SK-N-MC (cell line): ENCODE data around the gene SEMA4B.

Experiments
- DNase-seq: peaks from one replicate; pipeline ENCODE4 v3.0.0-alpha.2; 2011; ENCODE audit warnings: low read depth, low spot score
- H3K27ac ChIP-seq: fragments of 200-600 bp; sonication (generic); 2 replicates; pipeline ENCODE4 v1.5.1; 2016; ENCODE audit warnings: mixed run types
- H3K36me3 ChIP-seq: fragments of 200-600 bp; sonication (generic); 2 replicates; pipeline ENCODE4 v1.6.1; 2017; ENCODE audit warnings: antibody characterized with exemption, low read length, mixed read lengths; ENCODE audit not compliant: insufficient read depth
- H3K4me3 ChIP-seq: fragments of 200-600 bp; sonication (generic); 2 replicates; pipeline ENCODE4 v1.5.1; 2016
- H3K9ac ChIP-seq: fragments of 200-600 bp; sonication (generic); 2 replicates; pipeline ENCODE4 v1.8.0; 2017; ENCODE audit warnings: mixed run types, mixed read lengths; ENCODE audit not compliant: insufficient read length
- H3K9me3 ChIP-seq: fragments of 200-600 bp; sonication (generic); 2 replicates; pipeline ENCODE4 v1.6.1; 2017; ENCODE audit warnings: low read depth, mild to moderate bottlenecking, antibody characterized with exemption, low read length, moderate library complexity, mixed read lengths
- EZH2 ChIP-seq: fragments of 200-600 bp; sonication (generic); IDR thresholded peaks from one replicate; pipeline ENCODE4 v1.6.1; 2017; ENCODE audit warnings: antibody characterized with exemption
- FOXP2 ChIP-seq: optimal IDR thresholded peaks from 2 replicates; pipeline ENCODE3; 2011; ENCODE audit warnings: mild to moderate bottlenecking, moderate library complexity; ENCODE audit not compliant: insufficient read depth; ENCODE audit errors: extremely low read length, control extremely low read depth
- POLR2AphosphoS5 ChIP-seq: IDR thresholded peaks from 2 replicates; pipeline ENCODE4 v1.6.1; 2012; ENCODE audit warnings: mild to moderate bottlenecking, low read depth, low read length, borderline replicate concordance

The SEMA4B gene, protein sequence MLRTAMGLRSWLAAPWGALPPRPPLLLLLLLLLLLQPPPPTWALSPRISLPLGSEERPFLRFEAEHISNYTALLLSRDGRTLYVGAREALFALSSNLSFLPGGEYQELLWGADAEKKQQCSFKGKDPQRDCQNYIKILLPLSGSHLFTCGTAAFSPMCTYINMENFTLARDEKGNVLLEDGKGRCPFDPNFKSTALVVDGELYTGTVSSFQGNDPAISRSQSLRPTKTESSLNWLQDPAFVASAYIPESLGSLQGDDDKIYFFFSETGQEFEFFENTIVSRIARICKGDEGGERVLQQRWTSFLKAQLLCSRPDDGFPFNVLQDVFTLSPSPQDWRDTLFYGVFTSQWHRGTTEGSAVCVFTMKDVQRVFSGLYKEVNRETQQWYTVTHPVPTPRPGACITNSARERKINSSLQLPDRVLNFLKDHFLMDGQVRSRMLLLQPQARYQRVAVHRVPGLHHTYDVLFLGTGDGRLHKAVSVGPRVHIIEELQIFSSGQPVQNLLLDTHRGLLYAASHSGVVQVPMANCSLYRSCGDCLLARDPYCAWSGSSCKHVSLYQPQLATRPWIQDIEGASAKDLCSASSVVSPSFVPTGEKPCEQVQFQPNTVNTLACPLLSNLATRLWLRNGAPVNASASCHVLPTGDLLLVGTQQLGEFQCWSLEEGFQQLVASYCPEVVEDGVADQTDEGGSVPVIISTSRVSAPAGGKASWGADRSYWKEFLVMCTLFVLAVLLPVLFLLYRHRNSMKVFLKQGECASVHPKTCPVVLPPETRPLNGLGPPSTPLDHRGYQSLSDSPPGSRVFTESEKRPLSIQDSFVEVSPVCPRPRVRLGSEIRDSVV

DNA sequence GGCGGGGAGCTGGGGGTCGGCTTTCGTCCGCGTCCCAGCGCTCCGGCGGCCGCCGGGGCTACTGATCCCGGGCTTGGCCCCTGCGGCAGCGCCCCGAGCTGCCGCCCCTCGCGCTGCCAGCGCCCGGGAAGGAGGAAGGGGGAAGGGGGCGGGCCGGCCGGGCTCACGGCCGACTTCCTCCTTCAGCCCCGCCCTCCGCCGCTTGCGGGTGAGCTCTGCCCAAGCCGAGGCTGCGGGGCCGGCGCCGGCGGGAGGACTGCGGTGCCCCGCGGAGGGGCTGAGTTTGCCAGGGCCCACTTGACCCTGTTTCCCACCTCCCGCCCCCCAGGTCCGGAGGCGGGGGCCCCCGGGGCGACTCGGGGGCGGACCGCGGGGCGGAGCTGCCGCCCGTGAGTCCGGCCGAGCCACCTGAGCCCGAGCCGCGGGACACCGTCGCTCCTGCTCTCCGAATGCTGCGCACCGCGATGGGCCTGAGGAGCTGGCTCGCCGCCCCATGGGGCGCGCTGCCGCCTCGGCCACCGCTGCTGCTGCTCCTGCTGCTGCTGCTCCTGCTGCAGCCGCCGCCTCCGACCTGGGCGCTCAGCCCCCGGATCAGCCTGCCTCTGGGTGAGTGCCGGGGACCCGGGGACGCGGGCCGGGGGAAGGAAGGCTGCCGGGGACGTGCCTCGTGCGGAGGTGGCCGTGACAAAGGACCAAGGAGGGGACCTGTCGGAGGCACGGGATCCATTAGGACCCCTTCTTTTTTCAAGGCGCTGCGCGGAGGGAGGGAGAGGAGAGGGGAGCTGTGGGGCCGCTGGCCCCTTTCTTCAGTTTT, at the start of gene SEMA4B:
Gene SEMA4B (plus strand): TSS at position 201 of the 814 bp plus-strand sequence. CDS start 249 bp downstream, at position 450.
- H3K9me3 ChIP-seq = no peaks in the 10 kb centered on the region
- H3K27ac ChIP-seq = no peak within 1 kb of the TSS
- no peak for TF ChIP-seq EZH2
- TF ChIP-seq FOXP2 = no peak
- TF ChIP-seq POLR2AphosphoS5 = peak; percentile 66
- DNase-seq = no peak
- H3K4me3 ChIP-seq = peak within 1 kb of the TSS; percentile 88
- peak within 1 kb of the TSS; percentile 69 for H3K9ac ChIP-seq
- no peaks in the 10 kb centered on the region for H3K36me3 ChIP-seq

DNA sequence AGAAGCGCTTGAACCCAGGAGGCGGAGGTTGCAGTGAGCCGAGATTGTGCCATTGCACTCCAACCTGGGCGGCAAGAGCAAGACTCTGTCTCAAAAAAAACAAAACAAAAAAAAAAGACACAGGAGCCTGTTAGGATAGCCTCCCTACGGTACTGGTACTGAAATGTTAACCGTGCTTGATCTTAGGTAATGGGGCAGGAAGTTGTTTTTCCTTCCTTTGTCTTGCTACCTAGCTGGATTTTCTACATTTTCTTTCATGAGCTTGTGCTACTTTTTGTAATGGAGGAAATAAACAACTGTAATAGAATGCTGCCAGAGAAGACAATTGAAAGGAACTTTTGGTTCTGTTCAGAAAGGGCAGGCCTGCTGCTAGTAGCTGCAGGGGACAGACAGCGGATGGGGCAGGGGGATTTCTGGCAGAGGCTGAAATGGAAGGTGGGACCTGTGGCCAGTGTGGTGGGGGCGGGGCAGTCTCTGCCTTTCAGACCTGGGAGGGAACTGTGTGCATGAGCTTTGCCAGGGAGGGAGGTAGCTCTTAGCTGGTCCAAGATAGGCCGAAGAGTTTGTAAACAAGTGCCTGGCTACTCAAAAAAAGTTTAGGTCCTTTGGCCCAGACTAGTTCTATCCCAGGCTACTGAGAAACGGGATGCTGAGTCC, 49.0 kb upstream of the SEMA4B start:
- Histone ChIP-seq H3K9me3 (no peaks in the 10 kb centered on the region), H3K27ac (no peak overlapping the region), H3K36me3 (no peaks in the 10 kb centered on the region), H3K9ac (no peak overlapping the region), H3K4me3 (no peak overlapping the region)
- DNase-seq = no peak
- no peak for TF ChIP-seq POLR2AphosphoS5
- TF ChIP-seq EZH2 = no peak
- TF ChIP-seq FOXP2 = no peak

DNA sequence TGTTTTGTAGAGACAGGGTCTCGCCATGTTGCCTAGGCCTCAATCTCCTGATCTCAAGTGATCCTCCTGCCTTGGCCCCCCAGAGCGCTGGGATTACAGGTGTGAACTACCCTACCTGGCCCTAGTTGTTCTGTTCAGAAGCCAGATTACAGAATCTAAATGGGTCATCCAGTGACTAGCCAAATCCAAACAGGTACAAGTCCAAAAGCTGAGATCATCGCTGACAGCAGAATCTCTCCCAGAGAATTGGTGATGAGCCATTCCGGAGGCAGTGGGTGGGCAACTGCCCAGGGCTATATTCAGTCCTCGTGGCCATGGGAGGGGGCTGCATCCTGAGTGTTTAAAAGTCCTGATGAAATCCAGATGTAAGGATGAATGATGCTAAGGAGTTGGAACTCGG, 47.5 kb upstream of the SEMA4B start:
- H3K36me3 ChIP-seq = no peaks in the 10 kb centered on the region
- TF ChIP-seq EZH2 (no peak), POLR2AphosphoS5 (no peak), FOXP2 (no peak)
- no peak for DNase-seq
- H3K9ac ChIP-seq = no peak overlapping the region
- H3K27ac ChIP-seq = no peak overlapping the region
- no peaks in the 10 kb centered on the region for H3K9me3 ChIP-seq
- H3K4me3 ChIP-seq = no peak overlapping the region

DNA sequence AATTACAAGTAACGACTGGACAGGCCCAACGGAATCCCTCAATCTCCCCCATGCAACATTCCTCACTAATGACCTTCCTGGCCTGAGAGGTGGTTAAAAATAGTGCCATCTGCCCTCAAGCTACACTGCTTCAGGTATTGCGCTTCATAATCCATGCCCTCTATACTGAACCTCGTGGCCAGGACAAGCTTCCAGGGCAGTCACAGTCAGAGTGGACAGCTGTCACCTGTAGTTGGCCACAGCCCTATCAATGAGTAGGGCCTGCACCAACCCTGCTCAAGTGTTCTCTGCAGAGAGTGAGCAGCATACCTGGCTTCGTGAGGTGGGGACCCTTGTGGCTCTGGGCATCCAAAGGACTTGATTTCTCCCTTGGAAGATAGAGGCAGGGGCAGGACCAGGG, 46.9 kb upstream of the SEMA4B start:
- no peaks in the 10 kb centered on the region for H3K36me3 ChIP-seq
- no peak for DNase-seq
- H3K9me3 ChIP-seq = no peaks in the 10 kb centered on the region
- no peak for TF ChIP-seq EZH2
- TF ChIP-seq POLR2AphosphoS5 = no peak
- TF ChIP-seq FOXP2 = no peak
- no peak overlapping the region for H3K9ac ChIP-seq
- H3K27ac ChIP-seq = no peak overlapping the region
- H3K4me3 ChIP-seq = no peak overlapping the region

DNA sequence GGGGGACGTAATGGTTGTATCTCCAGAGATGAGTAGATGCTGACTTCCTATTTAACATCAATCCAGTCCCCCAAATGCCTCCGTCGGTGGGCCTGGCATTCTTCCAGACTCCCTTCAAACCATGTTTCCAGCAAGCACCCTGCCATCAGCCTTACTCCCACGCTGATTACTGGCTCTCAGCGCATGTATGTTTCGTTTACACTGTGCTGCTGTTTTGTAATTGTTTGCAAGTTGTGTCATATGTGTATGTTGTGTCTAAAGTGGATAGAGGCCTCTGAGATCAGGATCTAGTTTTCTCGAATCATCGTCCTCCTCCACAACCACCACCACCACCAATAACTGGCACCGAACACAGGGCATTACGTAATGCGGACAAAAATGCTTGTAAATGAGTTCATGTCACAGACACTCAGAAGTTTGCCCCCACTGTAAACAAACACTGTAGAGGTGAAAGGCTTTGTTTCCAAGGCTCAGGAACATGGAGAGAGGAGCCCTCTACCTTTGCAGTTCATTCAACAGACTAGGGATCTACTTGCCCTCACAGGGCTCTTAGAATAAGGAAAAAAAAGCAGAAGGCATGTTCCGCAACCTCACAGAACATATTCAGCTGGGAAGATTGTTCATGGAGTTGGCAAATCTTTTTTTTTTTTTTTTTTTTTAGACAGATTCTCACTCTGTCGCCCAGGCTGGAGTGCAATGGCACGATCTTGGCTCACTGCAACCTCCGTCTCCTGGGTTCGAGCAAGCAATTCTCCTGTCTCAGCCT, 46.1 kb upstream of the SEMA4B start:
- no peak overlapping the region; the same call in 1 of the 2 replicates for H3K4me3 ChIP-seq
- H3K27ac ChIP-seq = peak overlapping the region; percentile 35; the same call in 1 of the 2 replicates
- TF ChIP-seq FOXP2 (peak; percentile 51), POLR2AphosphoS5 (no peak)
- DNase-seq = no peak
- no peaks in the 10 kb centered on the region for H3K9me3 ChIP-seq
- H3K9ac ChIP-seq = no peak overlapping the region
- H3K36me3 ChIP-seq = no peaks in the 10 kb centered on the region

DNA sequence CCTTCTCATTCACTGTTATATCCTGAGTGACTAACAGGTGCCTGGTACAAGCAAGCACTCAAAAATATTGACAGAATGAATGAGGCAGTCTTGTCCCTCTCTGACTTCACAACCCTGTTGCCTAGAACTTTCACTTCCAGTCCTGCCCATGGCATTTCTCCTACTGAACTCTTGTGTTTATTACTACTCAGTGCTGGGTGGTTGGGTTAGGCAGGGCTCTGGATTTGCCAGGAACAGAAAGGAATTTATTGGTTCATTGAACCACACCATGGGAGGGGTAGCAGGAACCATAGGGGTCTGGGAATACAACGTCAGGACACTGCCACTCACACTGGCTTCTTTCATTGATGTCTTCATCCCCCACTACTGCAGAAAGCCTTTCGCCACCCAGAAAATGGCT, 41.9 kb upstream of the SEMA4B start:
- no peak for DNase-seq
- Histone ChIP-seq H3K9ac (no peak overlapping the region), H3K9me3 (no peaks in the 10 kb centered on the region), H3K36me3 (no peaks in the 10 kb centered on the region), H3K4me3 (no peak overlapping the region), H3K27ac (no peak overlapping the region)
- TF ChIP-seq FOXP2 (no peak), EZH2 (no peak), POLR2AphosphoS5 (no peak)
